Panc1 (cell line): ENCODE data around the gene RBM7.

Source experiments
- CTCF ChIP-seq: fragments of 450-650 bp; IDR thresholded peaks from 2 replicates; pipeline ENCODE4 v1.5.1; 2017; ENCODE audit warnings: mild to moderate bottlenecking
- POLR2AphosphoS5 ChIP-seq: IDR thresholded peaks from 2 replicates; pipeline ENCODE4 v1.6.1; 2012; ENCODE audit warnings: mild to moderate bottlenecking, low read depth, low read length, moderate library complexity
- REST ChIP-seq, 2 experiments: IDR thresholded peaks; 2 replicates each; pipeline ENCODE4 v1.6.1; 2011 to 2012; ENCODE audit warnings: low read depth in 2 of 2, control low read depth in 1 of 2, low read length in 1 of 2, mild to moderate bottlenecking in 1 of 2, moderate library complexity in 1 of 2; ENCODE audit not compliant: insufficient read depth in 1 of 2
- SIN3A ChIP-seq: IDR thresholded peaks from 2 replicates; pipeline ENCODE4 v1.6.1; 2012; ENCODE audit warnings: low read depth, mild to moderate bottlenecking, low read length, moderate library complexity, borderline replicate concordance; ENCODE audit not compliant: insufficient read depth
- TCF7L2 ChIP-seq: IDR thresholded peaks from 2 replicates; pipeline ENCODE4 v1.6.1; 2011; ENCODE audit warnings: mild to moderate bottlenecking, low read depth, low read length, inconsistent platforms

GRCh38 chr11:114400216-114400914 is at the start of gene RBM7, which contains the start of gene C11orf71:
- TF ChIP-seq REST (IDR thresholded peaks at IDR 0.05; ENCODE audit: insufficient read depth in 1 of 2, low read depth in 2 of 2, low read length in 1 of 2) (peak in 1 of 2 experiments; percentile 33; a peak in 1 of 4 replicates), CTCF (no peak), POLR2AphosphoS5 (peak; percentile 98), SIN3A (peak; percentile 88; the same call in 1 of the 2 replicates), TCF7L2 (peak; percentile 77)
